SK-N-SH treated with all-trans-retinoic acid at 6 μM for 48 hours (cell line): ENCODE results near the gene HMCN2.

ENCODE experiments used
- ATAC-seq: fragments of 200-7000 bp; cut with Tn5 transposase; 3 replicates; pipeline ENCODE4 v1.9.1; 2020; ENCODE audit warnings: mild to moderate bottlenecking, moderate library complexity
- ARNTL ChIP-seq: fragments of 450-650 bp; formaldehyde crosslinking; IDR thresholded peaks from 2 replicates; pipeline ENCODE4 v1.5.0; 2020; ENCODE audit warnings: low read depth, mild to moderate bottlenecking, moderate library complexity, borderline replicate concordance
- BACH2 ChIP-seq: fragments of 250-450 bp; sonication (Bioruptor Pico); IDR thresholded peaks from 2 replicates; pipeline ENCODE4 v1.9.0; 2021; ENCODE audit warnings: mild to moderate bottlenecking, borderline replicate concordance
- CREB5 ChIP-seq: fragments of 250-450 bp; sonication (Bioruptor Pico); IDR thresholded peaks from 2 replicates; pipeline ENCODE4 v1.5.1; 2020; ENCODE audit warnings: low read depth, mild to moderate bottlenecking, moderate library complexity
- CSRNP3 ChIP-seq: fragments of 250-450 bp; sonication (Bioruptor Pico); IDR thresholded peaks from 2 replicates; pipeline ENCODE4 v1.5.1; 2021; ENCODE audit warnings: mild to moderate bottlenecking, moderate library complexity
- ISL1 ChIP-seq: fragments of 250-450 bp; sonication (Bioruptor Pico); IDR thresholded peaks from 2 replicates; pipeline ENCODE4 v2.1.2; 2022; ENCODE audit warnings: mild to moderate bottlenecking, moderate library complexity
- OSR1 ChIP-seq: fragments of 250-450 bp; sonication (Bioruptor Pico); IDR thresholded peaks from 2 replicates; pipeline ENCODE4 v1.8.0; 2022; ENCODE audit warnings: moderate library complexity, mild to moderate bottlenecking, inconsistent platforms
- PATZ1 ChIP-seq: fragments of 250-450 bp; sonication (Bioruptor Pico); IDR thresholded peaks from 2 replicates; pipeline ENCODE4 v1.8.0; 2020; ENCODE audit warnings: mild to moderate bottlenecking, moderate library complexity, borderline replicate concordance
- POU6F1 ChIP-seq: fragments of 250-450 bp; sonication (Bioruptor Pico); IDR thresholded peaks from 2 replicates; pipeline ENCODE4 v1.8.0; 2021; ENCODE audit warnings: low read depth, mild to moderate bottlenecking, moderate library complexity, borderline replicate concordance
- RARB ChIP-seq: fragments of 250-450 bp; sonication (Bioruptor Pico); IDR thresholded peaks from 2 replicates; pipeline ENCODE4 v1.8.0; 2021; ENCODE audit warnings: mild to moderate bottlenecking, moderate library complexity
- SNAI2 ChIP-seq: fragments of 250-450 bp; sonication (Bioruptor Pico); IDR thresholded peaks from 2 replicates; pipeline ENCODE4 v1.5.0; 2020; ENCODE audit warnings: mild to moderate bottlenecking, moderate library complexity
- TCF4 ChIP-seq: fragments of 250-450 bp; sonication (Bioruptor Pico); IDR thresholded peaks from 2 replicates; pipeline ENCODE4 v1.8.0; 2021; ENCODE audit warnings: mild to moderate bottlenecking, moderate library complexity, borderline replicate concordance
- TOX ChIP-seq: fragments of 250-450 bp; sonication (Bioruptor Pico); IDR thresholded peaks from 2 replicates; pipeline ENCODE4 v1.8.0; 2021; ENCODE audit warnings: mild to moderate bottlenecking, moderate library complexity, borderline replicate concordance
- TSHZ2 ChIP-seq: fragments of 250-450 bp; sonication (Bioruptor Pico); IDR thresholded peaks from 2 replicates; pipeline ENCODE4 v1.5.0; 2020; ENCODE audit warnings: mild to moderate bottlenecking, moderate library complexity
- ZFP3 ChIP-seq: fragments of 250-450 bp; sonication (Bioruptor Pico); IDR thresholded peaks from 2 replicates; pipeline ENCODE4 v1.5.0; 2020; ENCODE audit warnings: mild to moderate bottlenecking, moderate library complexity
- ZNF565 ChIP-seq: fragments of 450-650 bp; formaldehyde crosslinking; conservative IDR thresholded peaks from 2 replicates; pipeline ENCODE4 v1.5.0; 2020; ENCODE audit warnings: low read depth, mild to moderate bottlenecking, moderate library complexity
- ZNF70 ChIP-seq: fragments of 450-650 bp; formaldehyde crosslinking; IDR thresholded peaks from 2 replicates; pipeline ENCODE4 v1.5.0; 2020; ENCODE audit warnings: mild to moderate bottlenecking, moderate library complexity

HMCN2 gene

GRCh38 chr9:130426467-130426773 is 160.9 kb downstream of the HMCN2 start (continued):
- no peak for TF ChIP-seq ZFP3 (CRISPR knock-in tag)

- peak; percentile 80 for ATAC-seq
- TF ChIP-seq BACH2 (no peak), CREB5 (no peak), PATZ1 (CRISPR knock-in tag) (no peak), POU6F1 (no peak), ZNF565 (CRISPR knock-in tag) (no peak), TSHZ2 (CRISPR knock-in tag) (no peak), TCF4 (CRISPR knock-in tag) (no peak), TOX (CRISPR knock-in tag) (no peak), ZNF70 (no peak), SNAI2 (CRISPR knock-in tag) (no peak)
- TF ChIP-seq, all 23 proteins: peak for 0
Observed at GRCh38 chr9:130426883-130427282, 161.3 kb downstream of the HMCN2 start.

GRCh38 chr9:130427326-130427725 is 161.8 kb downstream of the HMCN2 start:
- no peak for TF ChIP-seq TSHZ2 (CRISPR knock-in tag)
- TF ChIP-seq POU6F1 = no peak
- TF ChIP-seq TCF4 (CRISPR knock-in tag) = no peak
- no peak for TF ChIP-seq PATZ1 (CRISPR knock-in tag)
- no peak for TF ChIP-seq ISL1 (CRISPR knock-in tag)
- TF ChIP-seq TOX (CRISPR knock-in tag) = no peak
- TF ChIP-seq CSRNP3 = no peak
- no peak for TF ChIP-seq OSR1
- TF ChIP-seq ZFP3 (CRISPR knock-in tag) = no peak
- no peak for TF ChIP-seq RARB (CRISPR knock-in tag)
- TF ChIP-seq SNAI2 (CRISPR knock-in tag) = no peak
- no peak for TF ChIP-seq ARNTL (CRISPR knock-in tag)
- TF ChIP-seq, all 23 proteins: peak for 0
- no peak for ATAC-seq
